Measurements from ENCODE around the gene MED15. TPM values are rescaled to one million over a fixed set of nuclear protein-coding genes. Genes with fewer than 3 reads are reported as not detected.
"Not testable (repeated sequence)": the region's sequence is repeated elsewhere in the genome, so short reads cannot be mapped to it uniquely, and the experiment has no call there.

Gene MED15
- total and polyA plus RNA-seq, 2 experiments from 2014 or later: 45.1 to 45.3 TPM

GRCh38 chr22:20591660-20592310 is 84.4 kb downstream of the MED15 start:
- Histone ChIP-seq H3K27me3 (no peaks in the 10 kb centered on the region), H3K4me1 (ENCODE audit: low read depth) (no peaks in the 10 kb centered on the region), H3K4me3 (no peak overlapping the region), H3K9me3 (ENCODE audit: low read depth) (no peaks in the 10 kb centered on the region), H3K27ac (no peak overlapping the region), H3K36me3 (peaks cover 8% of the 10 kb centered on the region)
- peak; percentile 67 to 73 for DNase-seq (ENCODE audit: low read depth in 1 of 2, low spot score in 1 of 2)
- TF ChIP-seq CTCF (IDR thresholded peaks at IDR 0.05; ENCODE audit: low read depth, low read length): no peak

GRCh38 chr22:20594038-20594437 is 86.6 kb downstream of the MED15 start:
- not testable (repeated sequence) for H3K36me3 ChIP-seq; H3K27me3 ChIP-seq; H3K9me3 ChIP-seq (ENCODE audit: low read depth); H3K4me1 ChIP-seq (ENCODE audit: low read depth); DNase-seq (ENCODE audit: low read depth in 1 of 2, low spot score in 1 of 2); H3K27ac ChIP-seq; H3K4me3 ChIP-seq

- not testable (repeated sequence) for H3K4me3 ChIP-seq; H3K4me1 ChIP-seq (ENCODE audit: low read depth); H3K9me3 ChIP-seq (ENCODE audit: low read depth); H3K36me3 ChIP-seq; DNase-seq (ENCODE audit: low read depth in 1 of 2, low spot score in 1 of 2); H3K27me3 ChIP-seq; H3K27ac ChIP-seq
These were observed 87.1 kb downstream of the MED15 start for GRCh38 chr22:20594486-20594885.

GRCh38 chr22:20595461-20595860 is 88.1 kb downstream of the MED15 start:
- Histone ChIP-seq H3K36me3 (no peaks in the 10 kb centered on the region), H3K4me1 (ENCODE audit: low read depth) (no peaks in the 10 kb centered on the region), H3K4me3 (no peak overlapping the region), H3K27ac (no peak overlapping the region), H3K9me3 (ENCODE audit: low read depth) (no peaks in the 10 kb centered on the region), H3K27me3 (no peaks in the 10 kb centered on the region)
- DNase-seq (ENCODE audit: low read depth in 1 of 2, low spot score in 1 of 2): no peak
- TF ChIP-seq CTCF (IDR thresholded peaks at IDR 0.05; ENCODE audit: low read depth, low read length): no peak

GRCh38 chr22:20599117-20599516 is 91.7 kb downstream of the MED15 start:
- H3K9me3 ChIP-seq (ENCODE audit: low read depth): no peaks in the 10 kb centered on the region
- H3K36me3 ChIP-seq: no peaks in the 10 kb centered on the region
- no peak overlapping the region for H3K4me3 ChIP-seq
- no peak overlapping the region for H3K27ac ChIP-seq
- H3K27me3 ChIP-seq: no peaks in the 10 kb centered on the region
- no peak for DNase-seq (ENCODE audit: low read depth in 1 of 2, low spot score in 1 of 2)
- H3K4me1 ChIP-seq (ENCODE audit: low read depth): no peaks in the 10 kb centered on the region
- TF ChIP-seq CTCF (IDR thresholded peaks at IDR 0.05; ENCODE audit: low read depth, low read length): no peak

- Histone ChIP-seq H3K36me3 (no peaks in the 10 kb centered on the region), H3K27me3 (no peaks in the 10 kb centered on the region), H3K27ac (no peak overlapping the region), H3K4me3 (no peak overlapping the region), H3K9me3 (ENCODE audit: low read depth) (no peaks in the 10 kb centered on the region), H3K4me1 (ENCODE audit: low read depth) (no peaks in the 10 kb centered on the region)
- DNase-seq (ENCODE audit: low read depth in 1 of 2, low spot score in 1 of 2): no peak
- TF ChIP-seq CTCF (IDR thresholded peaks at IDR 0.05; ENCODE audit: low read depth, low read length): no peak
These were observed 92.8 kb downstream of the MED15 start for GRCh38 chr22:20600137-20600673.

Data from cardiac muscle cell (in vitro differentiated cells and primary cell).